ENCODE data around the gene UBAC1. TPM values are rescaled to one million over a fixed set of nuclear protein-coding genes. Genes with fewer than 3 reads are reported as not detected.

Gene UBAC1
- total RNA-seq, 1 experiment from 2014 or later, result 55.6 TPM

DNA sequence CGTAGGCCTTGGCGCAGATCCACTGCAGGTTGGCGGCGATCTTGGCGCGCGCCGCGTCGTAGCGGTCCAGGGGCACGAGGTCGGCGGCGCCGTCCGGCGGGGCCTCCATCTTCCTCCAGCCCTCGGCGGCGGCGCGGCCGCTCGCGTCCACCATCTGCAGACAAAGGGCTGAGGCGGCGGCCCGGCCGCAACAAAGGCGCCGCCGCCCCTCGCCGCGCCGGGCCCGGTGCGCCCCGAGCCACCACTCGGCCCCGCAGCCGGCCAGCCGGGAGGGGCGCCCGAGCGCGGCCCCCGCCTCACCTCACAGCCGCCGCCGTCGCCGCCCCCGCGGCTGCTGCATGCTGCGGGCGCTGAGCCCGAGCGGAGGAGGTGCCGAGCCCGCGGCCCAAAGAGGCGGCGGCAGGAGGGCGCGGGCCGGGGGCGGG is 54.2 kb downstream of the UBAC1 start (continued):
- TF ChIP-seq PRDM15 (CRISPR knock-in tag; IDR thresholded peaks at IDR 0.05) (peak; percentile 9; the same call in 1 of the 2 replicates), ESRRA (CRISPR knock-in tag; IDR thresholded peaks at IDR 0.05; ENCODE audit: borderline replicate concordance) (peak; percentile 54; the same call in 1 of the 2 replicates), TP53 (CRISPR knock-in tag; IDR thresholded peaks at IDR 0.05) (0 out of 2 replicates have a peak, but pooled peaks have one; percentile 62), MYBL2 (CRISPR knock-in tag; IDR thresholded peaks at IDR 0.05) (0 out of 2 replicates have a peak, but pooled peaks have one; percentile 40), FOXP1 (CRISPR knock-in tag; IDR thresholded peaks at IDR 0.05; ENCODE audit: borderline replicate concordance) (peak; percentile 67; the same call in 1 of the 2 replicates), SMAD4 (CRISPR knock-in tag; IDR thresholded peaks at IDR 0.05) (no peak), RELA (CRISPR knock-in tag; IDR thresholded peaks at IDR 0.05; ENCODE audit: borderline replicate concordance) (0 out of 2 replicates have a peak, but pooled peaks have one; percentile 35), ZNF219 (CRISPR knock-in tag; IDR thresholded peaks at IDR 0.05; ENCODE audit: borderline replicate concordance) (peak; percentile 77; the same call in 1 of the 2 replicates), MAX (CRISPR knock-in tag; IDR thresholded peaks at IDR 0.05) (peak; percentile 49; the same call in 1 of the 2 replicates), CREM (CRISPR knock-in tag; IDR thresholded peaks at IDR 0.05) (no peak)
- TF ChIP-seq, protein P1, sequence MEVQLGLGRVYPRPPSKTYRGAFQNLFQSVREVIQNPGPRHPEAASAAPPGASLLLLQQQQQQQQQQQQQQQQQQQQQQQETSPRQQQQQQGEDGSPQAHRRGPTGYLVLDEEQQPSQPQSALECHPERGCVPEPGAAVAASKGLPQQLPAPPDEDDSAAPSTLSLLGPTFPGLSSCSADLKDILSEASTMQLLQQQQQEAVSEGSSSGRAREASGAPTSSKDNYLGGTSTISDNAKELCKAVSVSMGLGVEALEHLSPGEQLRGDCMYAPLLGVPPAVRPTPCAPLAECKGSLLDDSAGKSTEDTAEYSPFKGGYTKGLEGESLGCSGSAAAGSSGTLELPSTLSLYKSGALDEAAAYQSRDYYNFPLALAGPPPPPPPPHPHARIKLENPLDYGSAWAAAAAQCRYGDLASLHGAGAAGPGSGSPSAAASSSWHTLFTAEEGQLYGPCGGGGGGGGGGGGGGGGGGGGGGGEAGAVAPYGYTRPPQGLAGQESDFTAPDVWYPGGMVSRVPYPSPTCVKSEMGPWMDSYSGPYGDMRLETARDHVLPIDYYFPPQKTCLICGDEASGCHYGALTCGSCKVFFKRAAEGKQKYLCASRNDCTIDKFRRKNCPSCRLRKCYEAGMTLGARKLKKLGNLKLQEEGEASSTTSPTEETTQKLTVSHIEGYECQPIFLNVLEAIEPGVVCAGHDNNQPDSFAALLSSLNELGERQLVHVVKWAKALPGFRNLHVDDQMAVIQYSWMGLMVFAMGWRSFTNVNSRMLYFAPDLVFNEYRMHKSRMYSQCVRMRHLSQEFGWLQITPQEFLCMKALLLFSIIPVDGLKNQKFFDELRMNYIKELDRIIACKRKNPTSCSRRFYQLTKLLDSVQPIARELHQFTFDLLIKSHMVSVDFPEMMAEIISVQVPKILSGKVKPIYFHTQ (CRISPR knock-in tag; IDR thresholded peaks at IDR 0.05), result no peak

DNA sequence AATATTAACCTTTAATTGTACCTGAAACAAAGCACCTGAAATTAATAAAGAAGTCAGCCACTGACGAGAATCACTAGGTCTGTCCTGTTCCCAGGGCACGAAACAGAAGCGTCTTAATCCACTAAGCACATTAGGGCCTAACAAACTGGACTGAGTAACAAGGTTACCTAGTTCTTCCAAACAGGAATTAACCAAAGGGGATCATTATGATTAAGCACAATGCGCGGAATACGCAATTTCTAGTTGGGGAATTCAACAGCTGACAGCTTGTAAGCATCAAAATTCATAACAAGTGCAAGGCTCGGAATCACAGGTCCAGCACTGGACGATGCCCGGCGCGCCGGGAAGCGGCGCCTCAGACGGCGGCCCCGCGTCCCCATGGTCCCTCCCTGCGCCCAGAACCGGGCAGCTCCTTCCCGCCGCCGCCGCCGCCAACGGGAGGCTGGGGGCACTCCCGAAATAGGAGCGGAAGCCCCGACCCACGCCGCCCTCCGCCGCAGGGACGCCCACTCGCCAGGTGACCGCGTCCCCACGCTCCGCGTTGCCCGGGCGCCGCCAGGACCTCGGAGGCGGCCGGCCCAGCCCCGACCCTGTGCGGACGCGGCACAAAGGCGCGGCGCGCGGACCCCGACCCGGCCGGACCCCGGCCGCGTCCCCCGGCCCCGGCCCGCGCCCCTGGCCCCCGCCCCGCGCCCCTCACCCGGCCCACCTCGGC is 54.7 kb downstream of the UBAC1 start:
- Mint-ChIP-seq H3K27ac (no peak overlapping the region; the same call in 1 of the 2 replicates), H3K9me3 (peaks cover 16% of the 10 kb centered on the region), H3K27me3 (ENCODE audit: low read depth) (peaks cover 17% of the 10 kb centered on the region), H3K36me3 (peaks cover 41% of the 10 kb centered on the region), H3K4me1 (peaks cover 57% of the 10 kb centered on the region), H3K4me3 (peak overlapping the region; percentile 85)
- CTCF ChIA-PET, result no interaction called here
- ATAC-seq (peak; percentile 2; the same call in 1 of the 2 replicates), DNase-seq (ENCODE audit: low spot score) (no peak)
- no peak for TF ChIP-seq KAT7 (CRISPR knock-in tag; IDR thresholded peaks at IDR 0.05; ENCODE audit: borderline replicate concordance)
- TF ChIP-seq, protein P2, sequence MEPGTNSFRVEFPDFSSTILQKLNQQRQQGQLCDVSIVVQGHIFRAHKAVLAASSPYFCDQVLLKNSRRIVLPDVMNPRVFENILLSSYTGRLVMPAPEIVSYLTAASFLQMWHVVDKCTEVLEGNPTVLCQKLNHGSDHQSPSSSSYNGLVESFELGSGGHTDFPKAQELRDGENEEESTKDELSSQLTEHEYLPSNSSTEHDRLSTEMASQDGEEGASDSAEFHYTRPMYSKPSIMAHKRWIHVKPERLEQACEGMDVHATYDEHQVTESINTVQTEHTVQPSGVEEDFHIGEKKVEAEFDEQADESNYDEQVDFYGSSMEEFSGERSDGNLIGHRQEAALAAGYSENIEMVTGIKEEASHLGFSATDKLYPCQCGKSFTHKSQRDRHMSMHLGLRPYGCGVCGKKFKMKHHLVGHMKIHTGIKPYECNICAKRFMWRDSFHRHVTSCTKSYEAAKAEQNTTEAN (CRISPR knock-in tag; IDR thresholded peaks at IDR 0.05), result no peak
- TF ChIP-seq MYBL2 (CRISPR knock-in tag; IDR thresholded peaks at IDR 0.05), result 0 out of 2 replicates have a peak, but pooled peaks have one; percentile 1
- TF ChIP-seq, protein P3, sequence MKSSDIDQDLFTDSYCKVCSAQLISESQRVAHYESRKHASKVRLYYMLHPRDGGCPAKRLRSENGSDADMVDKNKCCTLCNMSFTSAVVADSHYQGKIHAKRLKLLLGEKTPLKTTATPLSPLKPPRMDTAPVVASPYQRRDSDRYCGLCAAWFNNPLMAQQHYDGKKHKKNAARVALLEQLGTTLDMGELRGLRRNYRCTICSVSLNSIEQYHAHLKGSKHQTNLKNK (CRISPR knock-in tag; IDR thresholded peaks at IDR 0.05), result no peak
- 0 out of 2 replicates have a peak, but pooled peaks have one; percentile 40 for TF ChIP-seq ARID4B (CRISPR knock-in tag; IDR thresholded peaks at IDR 0.05; ENCODE audit: borderline replicate concordance)
- TF ChIP-seq, protein P4, sequence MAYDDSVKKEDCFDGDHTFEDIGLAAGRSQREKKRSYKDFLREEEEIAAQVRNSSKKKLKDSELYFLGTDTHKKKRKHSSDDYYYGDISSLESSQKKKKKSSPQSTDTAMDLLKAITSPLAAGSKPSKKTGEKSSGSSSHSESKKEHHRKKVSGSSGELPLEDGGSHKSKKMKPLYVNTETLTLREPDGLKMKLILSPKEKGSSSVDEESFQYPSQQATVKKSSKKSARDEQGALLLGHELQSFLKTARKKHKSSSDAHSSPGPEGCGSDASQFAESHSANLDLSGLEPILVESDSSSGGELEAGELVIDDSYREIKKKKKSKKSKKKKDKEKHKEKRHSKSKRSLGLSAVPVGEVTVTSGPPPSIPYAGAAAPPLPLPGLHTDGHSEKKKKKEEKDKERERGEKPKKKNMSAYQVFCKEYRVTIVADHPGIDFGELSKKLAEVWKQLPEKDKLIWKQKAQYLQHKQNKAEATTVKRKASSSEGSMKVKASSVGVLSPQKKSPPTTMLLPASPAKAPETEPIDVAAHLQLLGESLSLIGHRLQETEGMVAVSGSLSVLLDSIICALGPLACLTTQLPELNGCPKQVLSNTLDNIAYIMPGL (CRISPR knock-in tag; IDR thresholded peaks at IDR 0.05), result peak; percentile 43; the same call in 1 of the 2 replicates
- TF ChIP-seq FOXP1 (CRISPR knock-in tag; IDR thresholded peaks at IDR 0.05; ENCODE audit: borderline replicate concordance), result 0 out of 2 replicates have a peak, but pooled peaks have one; percentile 20
- TF ChIP-seq ZNF219 (CRISPR knock-in tag; IDR thresholded peaks at IDR 0.05; ENCODE audit: borderline replicate concordance), result no peak
- POLR2A ChIA-PET, result no interaction called here

All from WTC11 (cell line).